Kidney (tissue), 14 donors: Measurements from ENCODE around the gene CXADR. TPM values are rescaled to one million over a fixed set of nuclear protein-coding genes. Genes with fewer than 3 reads are reported as not detected.

Experiments used
- DNase-seq, 5 donors: peaks; one replicate each; pipeline ENCODE4 v3.0.0-alpha.2; 2013 to 2020
- FAIRE-seq: peaks from 2 replicates; lab custom pipeline; 2012; peaks lifted over from hg19 to GRCh38; lab: Jason Lieb, UNC
- H3K27ac ChIP-seq, 2 donors: one replicate each; pipeline ENCODE4 v1.7.0; 2013; ENCODE audit warnings: low read depth in 2 of 2, low read length in 2 of 2, inconsistent platforms in 1 of 2
- H3K27me3 ChIP-seq: one replicate; pipeline ENCODE4 v1.7.1; 2013; ENCODE audit warnings: low read length, inconsistent platforms; ENCODE audit not compliant: control insufficient read depth, insufficient read depth
- H3K36me3 ChIP-seq, 3 donors: one replicate each; pipeline versions ENCODE4 v1.7.0 to v1.7.1; 2013; ENCODE audit warnings: low read length in 3 of 3, control low read depth in 1 of 3, inconsistent platforms in 1 of 3; ENCODE audit not compliant: insufficient read depth in 3 of 3, control insufficient read depth in 2 of 3
- H3K4me1 ChIP-seq, 3 donors: one replicate each; pipeline versions ENCODE4 v1.7.0 to v1.7.1; 2013; ENCODE audit warnings: low read length in 3 of 3, inconsistent platforms in 1 of 3, low read depth in 1 of 3; ENCODE audit not compliant: control insufficient read depth in 2 of 3, insufficient read depth in 2 of 3
- H3K4me3 ChIP-seq, 3 donors: one replicate each; pipeline versions ENCODE4 v1.7.0 to v1.8.1; 2013; ENCODE audit warnings: low read length in 3 of 3, control low read depth in 1 of 3, inconsistent platforms in 1 of 3
- H3K9ac ChIP-seq, 3 donors: one replicate each; pipeline versions ENCODE4 v1.7.0 to v1.7.1; 2013; ENCODE audit warnings: low read length in 3 of 3, control low read depth in 1 of 3, inconsistent platforms in 1 of 3
- H3K9me3 ChIP-seq, 3 donors: one replicate each; pipeline versions ENCODE4 v1.7.0 to v1.7.1; 2013; ENCODE audit warnings: low read length in 3 of 3, control low read depth in 1 of 3, inconsistent platforms in 1 of 3; ENCODE audit not compliant: control insufficient read depth in 2 of 3, insufficient read depth in 1 of 3
- CTCF ChIP-seq: IDR thresholded peaks from 3 replicates; pipeline ENCODE4 v1.5.1; 2012; ENCODE audit warnings: mild to moderate bottlenecking, moderate library complexity, borderline replicate concordance; ENCODE audit not compliant: insufficient read depth; ENCODE audit errors: extremely low read depth
- intact Hi-C: fragments of 100-400 bp; cut with DNase I; formaldehyde crosslinking; loops from one replicate; pipeline ENCODE4 v1.11.1; 2022
- polyA plus RNA-seq: library from polyadenylated mRNA; stranded (reverse); fragments of 350-450 nt; fragmentation: Illumina TruSeq; extraction: RNeasy Lipid Tissue Mini Kit (QIAGEN cat#74804); gene quantifications from one replicate; pipeline ENCODE4 v1.2.3, GENCODE V29; 2014; ENCODE audit warnings: low read depth, low replicate concordance; ENCODE audit not compliant: insufficient read depth
- total RNA-seq: library from RNA; stranded (reverse); fragmentation: NEBNext Ultra II Directional; extraction: Animal tissue kit (Norgen Biotek cat#: 25700); gene quantifications from one replicate; pipeline ENCODE4 v1.2.1, GENCODE V29; 2021
- donor health status: control.
- donor health status: control.
- donor health status: control.
- donor health status: control.
- donor health status: control.
- donor health status: DM: yes; HTN: yes; CAD: no.
- donor health status: Normal renal cell carcinoma (clear cell type).

CXADR gene
- total and polyA plus RNA-seq, 2 donors from 2014 or later: 5.2 to 34.4 TPM

DNA sequence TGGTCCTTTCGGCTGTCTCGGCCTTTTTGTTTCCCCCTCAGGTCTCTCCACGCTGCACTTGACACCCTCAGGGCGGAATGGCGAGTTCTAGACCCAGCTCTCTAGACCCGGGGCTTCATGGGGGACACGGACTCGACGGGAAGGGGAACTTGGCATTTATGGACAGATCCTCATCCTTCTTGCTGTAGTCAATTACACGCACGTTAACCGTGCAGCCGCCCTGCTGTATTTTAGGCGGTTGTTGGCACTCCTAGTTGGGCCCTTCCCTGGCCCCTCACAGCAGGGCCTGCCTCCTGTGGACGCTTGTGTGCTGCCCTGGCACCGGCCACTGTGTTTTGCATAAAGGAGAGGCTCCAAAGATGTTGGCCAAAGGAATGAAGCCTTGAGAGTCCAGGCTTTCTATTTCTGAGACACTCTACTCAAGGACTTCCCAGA is 100.4 kb downstream of the CXADR start:
- Histone ChIP-seq H3K4me1 (peaks cover 0 to 5% (median 3%) of the 10 kb centered on the region in 3 donors), H3K36me3 (no peaks in the 10 kb centered on the region), H3K9ac (peak overlapping the region in 2 of 3 donors; percentile 3 to 97), H3K27me3 (no peaks in the 10 kb centered on the region), H3K9me3 (no peaks in the 10 kb centered on the region), H3K27ac (peak overlapping the region; percentile 56 to 83), H3K4me3 (peak overlapping the region; percentile 30 to 73 (median 60))
- TF ChIP-seq CTCF: no peak
- no peak for FAIRE-seq
- intact Hi-C loops: no loop called here
- DNase-seq: peak in 2 of 5 donors; percentile 77 to 85

- DNase-seq (no peak), FAIRE-seq (no peak)
- Histone ChIP-seq H3K4me3 (no peak overlapping the region), H3K27me3 (no peaks in the 10 kb centered on the region), H3K4me1 (no peaks in the 10 kb centered on the region), H3K9me3 (no peaks in the 10 kb centered on the region), H3K27ac (no peak overlapping the region), H3K9ac (no peak overlapping the region), H3K36me3 (no peaks in the 10 kb centered on the region)
- no peak for TF ChIP-seq CTCF
- intact Hi-C loops: no loop called here
Measured at GRCh38 chr21:17616831-17617230, 104.0 kb downstream of the CXADR start.

DNA sequence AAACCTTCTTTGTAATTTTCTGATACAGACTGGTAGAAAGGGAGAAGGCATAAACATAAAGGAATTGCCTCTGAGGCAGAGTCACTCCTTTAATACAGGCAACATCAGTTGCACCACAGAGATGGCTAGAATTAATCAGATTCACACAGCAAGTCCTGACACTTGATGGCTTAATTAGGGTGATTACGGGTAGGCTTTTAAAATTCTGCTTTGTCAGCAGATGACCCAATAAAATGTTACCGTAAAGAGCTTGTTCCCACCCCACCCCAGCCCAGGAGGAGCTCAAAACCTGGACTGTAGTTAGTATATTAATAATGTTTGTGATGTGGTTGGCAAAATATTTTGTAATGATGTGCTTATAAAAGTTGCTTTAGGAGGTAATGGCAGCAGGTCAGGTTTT is 109.2 kb downstream of the CXADR start:
- no peak for TF ChIP-seq CTCF
- Histone ChIP-seq H3K27me3 (no peaks in the 10 kb centered on the region), H3K36me3 (no peaks in the 10 kb centered on the region), H3K9me3 (no peaks in the 10 kb centered on the region), H3K9ac (no peak overlapping the region), H3K4me3 (no peak overlapping the region), H3K27ac (no peak overlapping the region), H3K4me1 (no peaks in the 10 kb centered on the region)
- intact Hi-C loops: no loop called here
- no peak for DNase-seq
- FAIRE-seq: no peak

DNA sequence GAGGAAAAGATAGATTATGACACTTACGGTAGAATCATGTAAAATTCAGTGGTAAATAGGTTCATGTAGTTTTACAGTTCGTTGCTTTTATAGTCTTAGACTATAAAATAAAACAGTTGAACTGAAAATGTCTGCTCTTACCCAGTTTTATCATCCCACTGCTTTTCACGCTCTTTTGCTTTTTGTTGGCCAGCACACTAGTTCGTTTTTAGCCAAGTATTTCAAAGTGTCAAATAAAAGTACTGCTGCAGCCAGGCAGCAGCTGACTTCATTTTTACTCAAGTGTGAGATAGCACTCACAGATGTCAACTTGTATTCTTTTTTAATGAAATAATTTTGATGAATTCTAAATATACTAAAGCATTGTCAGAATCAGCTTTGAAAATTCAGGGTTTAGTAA is 118.4 kb downstream of the CXADR start:
- intact Hi-C loops: no loop called here

More for the DNA sequence above, 118.4 kb downstream of the CXADR start:
- Histone ChIP-seq H3K4me3 (no peak overlapping the region), H3K36me3 (no peaks in the 10 kb centered on the region), H3K27me3 (no peaks in the 10 kb centered on the region), H3K9me3 (peaks cover 0 to 2% (median 0%) of the 10 kb centered on the region in 3 donors), H3K4me1 (no peaks in the 10 kb centered on the region), H3K9ac (no peak overlapping the region), H3K27ac (no peak overlapping the region)
- no peak for FAIRE-seq
- TF ChIP-seq CTCF: no peak
- DNase-seq: peak in 1 of 5 donors; percentile 43
